Measurements from ENCODE around the gene PACSIN3. TPM values are rescaled to one million over a fixed set of nuclear protein-coding genes. Genes with fewer than 3 reads are reported as not detected.
"Not testable (repeated sequence)": the region's sequence is repeated elsewhere in the genome, so short reads cannot be mapped to it uniquely, and the experiment has no call there.

PACSIN3 gene
- total and polyA plus RNA-seq, 2 of the 13 experiments (the other 11 are each of a cell fraction or from before 2014, with no cell fraction given), result 47.9 to 93.3 TPM

DNA sequence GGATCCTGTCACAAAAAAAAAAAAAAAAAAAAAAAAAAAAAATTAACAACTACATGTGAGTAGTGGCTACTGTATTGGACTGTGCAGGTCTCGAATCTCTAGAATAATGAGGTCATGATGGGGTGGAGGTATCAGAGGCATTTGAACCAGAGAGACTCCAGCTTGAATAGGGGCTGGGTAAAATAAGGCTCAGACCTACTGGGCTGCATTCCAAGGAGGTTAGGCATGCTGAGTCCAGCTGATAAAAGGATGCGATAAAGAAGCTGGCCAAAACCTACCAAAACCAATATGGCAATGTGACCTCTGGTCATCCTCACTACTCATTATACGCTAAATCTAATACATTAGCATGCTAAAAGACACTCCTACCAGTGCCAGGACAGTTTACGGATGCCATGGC is 5.9 kb upstream of the PACSIN3 start:
- WGBS (ENCODE audit: low lambda C conversion rate), result 84% methylated on average over 4 of the region's 4 CpGs
- DNase-seq (ENCODE audit: low spot score) (no peak), FAIRE-seq (no peak), ATAC-seq (no peak)
- Histone ChIP-seq H4K20me1 (ENCODE audit: insufficient read depth, low read length) (no peaks in the 10 kb centered on the region), H3K79me2 (ENCODE audit: insufficient read depth, low read length) (no peaks in the 10 kb centered on the region), H3K9ac (ENCODE audit: insufficient read depth, low read depth, low read length) (no peak overlapping the region), H3K9me3 (ENCODE audit: low read length) (no peaks in the 10 kb centered on the region), H3K4me1 (ENCODE audit: insufficient read depth, low read length) (peaks cover 56% of the 10 kb centered on the region), H3K27me3 (ENCODE audit: control insufficient read depth in 1 of 2, insufficient read depth in 2 of 2, low read length in 2 of 2) (no peaks in the 10 kb centered on the region), H3K36me3 (replicated peaks in 1 of 2; ENCODE audit: control insufficient read depth in 1 of 2, insufficient read depth in 2 of 2, low read length in 2 of 2) (no peaks in the 10 kb centered on the region), H3K4me3 (replicated peaks in 1 of 3; ENCODE audit: insufficient read depth in 1 of 3, low read depth in 2 of 3, low read length in 3 of 3) (no peak overlapping the region), H3K4me2 (ENCODE audit: low read depth, low read length) (no peak overlapping the region), H3K27ac (ENCODE audit: extremely low read length, insufficient read depth, low read length) (no peak overlapping the region), H2AFZ (ENCODE audit: low read length) (no peak overlapping the region)
- no TSS peak for BruUV-seq (replicated peaks)
- in situ Hi-C loops (cut with HindIII; ENCODE audit: extremely low pct_ligation_motif_present, low pct_unique_long_range_greater_than_20kb) (no loop called here), intact Hi-C loops (cut with micrococcal nuclease; ENCODE audit: unreplicated experiment) (no loop called here)
- TF ChIP-seq IRX3 (CRISPR knock-in tag; IDR thresholded peaks at IDR 0.05; ENCODE audit: borderline replicate concordance, low read depth) (no peak), ZNF280D (CRISPR knock-in tag; IDR thresholded peaks at IDR 0.05) (no peak), RFX5 (IDR thresholded peaks at IDR 0.05; ENCODE audit: low read depth, low read length) (no peak), ZIK1 (CRISPR knock-in tag; IDR thresholded peaks at IDR 0.05; ENCODE audit: borderline replicate concordance, low read depth) (no peak), RBFOX2 (IDR thresholded peaks at IDR 0.05; ENCODE audit: low read depth, low read length) (no peak), RELA (CRISPR knock-in tag; IDR thresholded peaks at IDR 0.05) (no peak), ZNF773 (CRISPR knock-in tag; IDR thresholded peaks at IDR 0.05; ENCODE audit: borderline replicate concordance) (no peak), ZC3H4 (CRISPR knock-in tag; IDR thresholded peaks at IDR 0.05; ENCODE audit: borderline replicate concordance) (no peak), NR2F1 (CRISPR knock-in tag; IDR thresholded peaks at IDR 0.05) (no peak), FOXA3 (CRISPR knock-in tag; IDR thresholded peaks at IDR 0.05) (no peak)
- CTCF ChIA-PET (ENCODE audit: low intra/inter-chr PET ratio, low total read pairs), result no interaction called here
- POLR2A ChIA-PET, result interaction anchor here (0.7 to 3.0 kb wide), 2 partner anchors 13 to 24 kb away, joined by 4 to 19 read pairs; no protein-coding TSS in a partner anchor

DNA sequence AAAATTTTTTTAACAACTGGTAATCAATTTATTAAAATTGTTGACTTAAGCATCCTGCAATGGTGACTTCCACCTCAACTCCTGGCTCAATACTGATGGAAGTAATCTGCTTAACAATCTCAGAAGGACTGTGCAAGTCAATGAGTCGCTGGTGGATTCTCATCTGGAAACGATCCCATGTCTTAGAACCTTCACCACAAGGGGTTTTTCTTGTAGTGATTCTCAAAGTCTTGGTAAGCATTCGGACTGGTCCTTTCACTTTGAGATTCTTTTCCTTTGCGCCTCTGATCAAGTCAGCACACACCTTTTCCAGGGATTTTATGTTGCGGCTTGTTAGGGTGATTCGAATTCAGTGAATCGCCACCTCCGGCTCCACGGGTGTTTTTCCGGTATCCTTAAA is 4.9 kb upstream of the PACSIN3 start:
- H4K20me1 ChIP-seq (ENCODE audit: insufficient read depth, low read length); H3K27ac ChIP-seq (ENCODE audit: extremely low read length, insufficient read depth, low read length); H2AFZ ChIP-seq (ENCODE audit: low read length); in situ Hi-C loops (cut with HindIII; ENCODE audit: extremely low pct_ligation_motif_present, low pct_unique_long_range_greater_than_20kb); H3K4me2 ChIP-seq (ENCODE audit: low read depth, low read length); H3K79me2 ChIP-seq (ENCODE audit: insufficient read depth, low read length); H3K36me3 ChIP-seq (replicated peaks in 1 of 2; ENCODE audit: control insufficient read depth in 1 of 2, insufficient read depth in 2 of 2, low read length in 2 of 2); CTCF ChIA-PET (ENCODE audit: low intra/inter-chr PET ratio, low total read pairs); H3K27me3 ChIP-seq (ENCODE audit: control insufficient read depth in 1 of 2, insufficient read depth in 2 of 2, low read length in 2 of 2); FAIRE-seq; H3K9me3 ChIP-seq (ENCODE audit: low read length); H3K9ac ChIP-seq (ENCODE audit: insufficient read depth, low read depth, low read length); H3K4me3 ChIP-seq (replicated peaks in 1 of 3; ENCODE audit: insufficient read depth in 1 of 3, low read depth in 2 of 3, low read length in 3 of 3); BruUV-seq (replicated peaks); ATAC-seq; DNase-seq (ENCODE audit: low spot score); intact Hi-C loops (cut with micrococcal nuclease; ENCODE audit: unreplicated experiment): not testable (repeated sequence)
- WGBS (ENCODE audit: low lambda C conversion rate), result 83% methylated on average over 10 of the region's 10 CpGs
- POLR2A ChIA-PET, result interaction anchor here (9.2 kb wide), 1 partner anchor 24 kb away, joined by 247 read pairs; the partner anchor contains the start of gene DDB2
- H3K4me1 ChIP-seq (ENCODE audit: insufficient read depth, low read length), result peaks cover 62% of the 10 kb centered on the region
